Measurements from ENCODE around the gene FRMD4A.
A peak's percentile ranks its signal among the peaks of the same experiment; 100 is the strongest.
"Not testable (repeated sequence)": the region's sequence is repeated elsewhere in the genome, so short reads cannot be mapped to it uniquely, and the experiment has no call there.

FRMD4A gene

GRCh38 chr10:13867822-13868221 is 462.9 kb downstream of the FRMD4A start:
- DNase-seq, result no peak

GRCh38 chr10:13865758-13866491 is 464.8 kb downstream of the FRMD4A start:
- DNase-seq, result no peak

- DNase-seq, result not testable (repeated sequence)
These were observed 465.5 kb downstream of the FRMD4A start for GRCh38 chr10:13865220-13865619.

- peak; percentile 13 for DNase-seq
These were observed 468.0 kb downstream of the FRMD4A start for GRCh38 chr10:13862546-13863233.

GRCh38 chr10:13860886-13861285 is 469.8 kb downstream of the FRMD4A start:
- no peak for DNase-seq

GRCh38 chr10:13859979-13860654 is 470.6 kb downstream of the FRMD4A start:
- no peak for DNase-seq

GRCh38 chr10:13858709-13859108 is 472.0 kb downstream of the FRMD4A start:
- DNase-seq, result no peak

GRCh38 chr10:13857451-13857850 is 473.3 kb downstream of the FRMD4A start:
- DNase-seq, result no peak

- no peak for DNase-seq
These were observed 476.9 kb downstream of the FRMD4A start for GRCh38 chr10:13853854-13854253.

GRCh38 chr10:13852872-13853271 is 477.9 kb downstream of the FRMD4A start:
- DNase-seq, result no peak

- no peak for DNase-seq
These were observed 478.8 kb downstream of the FRMD4A start for GRCh38 chr10:13851906-13852305.

- no peak for DNase-seq
These were observed 481.9 kb downstream of the FRMD4A start for GRCh38 chr10:13848520-13849445.

- DNase-seq, result no peak
These were observed 483.5 kb downstream of the FRMD4A start for GRCh38 chr10:13847201-13847631.

- DNase-seq, result no peak
These were observed 484.8 kb downstream of the FRMD4A start for GRCh38 chr10:13845897-13846296.

GRCh38 chr10:13844651-13845050 is 486.1 kb downstream of the FRMD4A start:
- no peak for DNase-seq

GRCh38 chr10:13842117-13842516 is 488.6 kb downstream of the FRMD4A start:
- no peak for DNase-seq

GRCh38 chr10:13840036-13840435 is 490.7 kb downstream of the FRMD4A start:
- DNase-seq, result no peak

- DNase-seq, result no peak
These were observed 491.2 kb downstream of the FRMD4A start for GRCh38 chr10:13839430-13839990.

GRCh38 chr10:13839030-13839429 is 491.7 kb downstream of the FRMD4A start:
- DNase-seq, result no peak

- DNase-seq, result no peak
These were observed 492.8 kb downstream of the FRMD4A start for GRCh38 chr10:13837966-13838365.

- DNase-seq, result no peak
These were observed 496.0 kb downstream of the FRMD4A start for GRCh38 chr10:13834581-13835286.

GRCh38 chr10:13831711-13832141 is 499.0 kb downstream of the FRMD4A start:
- DNase-seq, result no peak

Measured in CD4-positive, alpha-beta T cell treated with Interleukin-17A for 4 hours (primary cell).